Liver (tissue), 9 donors: ENCODE data around the gene CCDC86. TPM values are rescaled to one million over a fixed set of nuclear protein-coding genes. Genes with fewer than 3 reads are reported as not detected.

Experiments used
- DNase-seq: peaks from one replicate; pipeline ENCODE4 v3.0.0-alpha.2; 2017; ENCODE audit warnings: low spot score
- H3K27ac ChIP-seq, 2 donors: one replicate each; pipeline ENCODE4 v1.7.0; 2013; ENCODE audit warnings: inconsistent platforms in 2 of 2, low read length in 2 of 2, control low read depth in 1 of 2, low read depth in 1 of 2, mild to moderate bottlenecking in 1 of 2
- H3K27me3 ChIP-seq, 4 donors: one replicate each; pipeline versions ENCODE4 v1.6.1 to v1.7.0; 2013; ENCODE audit warnings: low read length in 3 of 4, inconsistent platforms in 1 of 4, mild to moderate bottlenecking in 1 of 4, moderate library complexity in 1 of 4; ENCODE audit not compliant: control insufficient read depth in 4 of 4, insufficient read depth in 4 of 4
- H3K36me3 ChIP-seq, 4 donors: one replicate each; pipeline versions ENCODE4 v1.6.1 to v1.7.0; 2013; ENCODE audit warnings: low read length in 3 of 4, mild to moderate bottlenecking in 3 of 4, low read depth in 1 of 4, moderate library complexity in 1 of 4; ENCODE audit not compliant: control insufficient read depth in 4 of 4, insufficient read depth in 3 of 4
- H3K4me1 ChIP-seq, 4 donors: one replicate each; pipeline versions ENCODE4 v1.6.1 to v1.7.0; 2013; ENCODE audit warnings: low read length in 3 of 4, mild to moderate bottlenecking in 3 of 4, moderate library complexity in 1 of 4; ENCODE audit not compliant: control insufficient read depth in 4 of 4, insufficient read depth in 4 of 4
- H3K4me3 ChIP-seq, 3 donors: one replicate each; pipeline versions ENCODE4 v1.6.1 to v1.7.0; 2013; ENCODE audit warnings: low read length in 3 of 3, control low read depth in 1 of 3, low read depth in 1 of 3, mild to moderate bottlenecking in 1 of 3
- H3K9ac ChIP-seq, 2 donors: one replicate each; pipeline ENCODE4 v1.7.0; 2013; ENCODE audit warnings: low read length in 2 of 2, mild to moderate bottlenecking in 2 of 2, moderate library complexity in 2 of 2, control low read depth in 1 of 2, low read depth in 1 of 2
- H3K9me3 ChIP-seq, 4 donors: one replicate each; pipeline versions ENCODE4 v1.6.1 to v1.7.0; 2013; ENCODE audit warnings: low read length in 3 of 4; ENCODE audit not compliant: control insufficient read depth in 4 of 4
- ATF3 ChIP-seq: IDR thresholded peaks from 2 replicates; pipeline ENCODE4 v1.6.1; 2016; ENCODE audit warnings: antibody characterized with exemption
- CTCF ChIP-seq: fragments of 150-350 bp; IDR thresholded peaks from 2 replicates; pipeline ENCODE4 v1.5.1; 2017; ENCODE audit warnings: improper control_type of control experiment, low read depth, low read length; ENCODE audit not compliant: missing input control
- EGR1 ChIP-seq, 2 donors: IDR thresholded peaks; 2 replicates each; pipeline ENCODE4 v1.6.1; 2016 to 2018; ENCODE audit warnings: antibody characterized with exemption in 2 of 2, low read depth in 2 of 2
- FOXA1 ChIP-seq: IDR thresholded peaks from 2 replicates; pipeline ENCODE4 v1.6.1; 2016; ENCODE audit warnings: antibody characterized with exemption
- FOXA2 ChIP-seq: IDR thresholded peaks from 2 replicates; pipeline ENCODE4 v1.6.1; 2016; ENCODE audit warnings: antibody characterized with exemption
- GABPA ChIP-seq, 2 donors: IDR thresholded peaks in 1 of 2; conservative IDR thresholded peaks in 1 of 2; 2 replicates each; pipeline ENCODE4 v1.6.1; 2016; ENCODE audit warnings: antibody characterized with exemption in 2 of 2, mild to moderate bottlenecking in 1 of 2, moderate library complexity in 1 of 2
- HNF4A ChIP-seq, 2 donors: conservative IDR thresholded peaks; 2 replicates each; pipeline ENCODE4 v1.6.1; 2016; ENCODE audit warnings: antibody characterized with exemption in 2 of 2, mild to moderate bottlenecking in 2 of 2
- HNF4G ChIP-seq: IDR thresholded peaks from 2 replicates; pipeline ENCODE4 v1.6.1; 2016; ENCODE audit warnings: antibody characterized with exemption
- JUND ChIP-seq, 2 donors: IDR thresholded peaks; 2 replicates each; pipeline ENCODE4 v1.6.1; 2016; ENCODE audit warnings: antibody characterized with exemption in 2 of 2
- MAX ChIP-seq: IDR thresholded peaks from 2 replicates; pipeline ENCODE4 v1.6.1; 2016; ENCODE audit warnings: antibody characterized with exemption
- NR2F2 ChIP-seq: IDR thresholded peaks from 2 replicates; pipeline ENCODE4 v1.6.1; 2016; ENCODE audit warnings: antibody characterized with exemption
- RAD21 ChIP-seq, 2 donors: IDR thresholded peaks; 2 replicates each; pipeline ENCODE4 v1.6.1; 2016; ENCODE audit warnings: antibody characterized with exemption in 2 of 2, mild to moderate bottlenecking in 2 of 2
- REST ChIP-seq: IDR thresholded peaks from 2 replicates; pipeline ENCODE4 v1.6.1; 2016; ENCODE audit warnings: antibody characterized with exemption, mild to moderate bottlenecking
- RXRA ChIP-seq, 2 donors: IDR thresholded peaks; 2 replicates each; pipeline ENCODE4 v1.6.1; 2017 to 2018; ENCODE audit warnings: antibody characterized with exemption in 2 of 2, mild to moderate bottlenecking in 1 of 2
- SP1 ChIP-seq: IDR thresholded peaks from 2 replicates; pipeline ENCODE4 v1.6.1; 2018; ENCODE audit warnings: antibody characterized with exemption, mild to moderate bottlenecking
- TAF1 ChIP-seq: conservative IDR thresholded peaks from 2 replicates; pipeline ENCODE4 v1.6.1; 2016; ENCODE audit warnings: antibody characterized with exemption, mild to moderate bottlenecking
- YY1 ChIP-seq: IDR thresholded peaks from 2 replicates; pipeline ENCODE4 v1.6.1; 2016; ENCODE audit warnings: antibody characterized with exemption, mild to moderate bottlenecking
- ZBTB33 ChIP-seq: IDR thresholded peaks from 2 replicates; pipeline ENCODE4 v1.6.1; 2016; ENCODE audit warnings: antibody characterized with exemption
- WGBS: extraction: QIAGEN DNeasy Blood & Tissue Kit; methylation state at CpG from one replicate; pipeline ENCODE4 v1.1.7; 2013; 5-methylcytosine and 5-hydroxymethylcytosine counted together
- polyA plus RNA-seq, 2 donors: library from polyadenylated mRNA; stranded (reverse) in 1 of 2; unstranded in 1 of 2; fragments of 200-250 nt in 1 of 2; fragments of >200 nt in 1 of 2; fragmentation: Nextera tagmentation in 1 of 2; extraction: Ambion mirVana in 1 of 2; gene quantifications; one replicate each; pipeline versions ENCODE4 v1.2.1 to v1.2.3, GENCODE V29; 2013 to 2015
- total RNA-seq, 2 donors: library from RNA; depleted of rRNA; stranded (reverse); fragments of >200 nt; gene quantifications; one replicate each; pipeline ENCODE4 v1.2.3, GENCODE V29; 2014
- donor health status: healthy.
- donor health status: healthy.
- donor health status: healthy.
- donor health status: healthy.
- donor health status: healthy.

The CCDC86 gene
- total and polyA plus RNA-seq, 4 donors, result 5.0 to 9.4 (median 5.7) TPM

GRCh38 chr11:60854140-60854846 is 12.4 kb downstream of the CCDC86 start (continued):
- TF ChIP-seq CTCF, result no peak
- no peak for TF ChIP-seq EGR1 (IDR thresholded peaks at IDR 0.05; ENCODE audit: low read depth in 2 of 2)
- TF ChIP-seq MAX, result no peak
- no peak for TF ChIP-seq TAF1

- H3K9me3 ChIP-seq, result no peaks in the 10 kb centered on the region
- no peak overlapping the region for H3K9ac ChIP-seq
- no peak for DNase-seq
- H3K36me3 ChIP-seq, result peaks cover 0 to 11% (median 1%) of the 10 kb centered on the region in 4 donors
- no peak overlapping the region for H3K27ac ChIP-seq
- H3K4me3 ChIP-seq, result no peak overlapping the region
- H3K27me3 ChIP-seq, result no peaks in the 10 kb centered on the region
- peaks cover 0 to 13% (median 12%) of the 10 kb centered on the region in 4 donors for H3K4me1 ChIP-seq
- TF ChIP-seq CTCF, result no peak
- no peak for TF ChIP-seq RXRA (IDR thresholded peaks at IDR 0.05)
- no peak for TF ChIP-seq FOXA1
- TF ChIP-seq GABPA (IDR thresholded peaks at IDR 0.05 in 1 of 2, conservative IDR thresholded peaks at IDR 0.05 in 1 of 2), result no peak
- no peak for TF ChIP-seq EGR1 (IDR thresholded peaks at IDR 0.05; ENCODE audit: low read depth in 2 of 2)
- no peak for TF ChIP-seq TAF1
- TF ChIP-seq YY1, result no peak
- TF ChIP-seq RAD21 (IDR thresholded peaks at IDR 0.05), result no peak
- no peak for TF ChIP-seq SP1
- no peak for TF ChIP-seq ZBTB33
- no peak for TF ChIP-seq ATF3
- TF ChIP-seq REST, result no peak
- no peak for TF ChIP-seq HNF4A (conservative IDR thresholded peaks at IDR 0.05)
- TF ChIP-seq MAX, result no peak
- no peak for TF ChIP-seq FOXA2
- TF ChIP-seq JUND (IDR thresholded peaks at IDR 0.05), result no peak
- no peak for TF ChIP-seq HNF4G
- TF ChIP-seq NR2F2, result no peak
- WGBS, result 55% methylated on average over 8 of the region's 8 CpGs
Observed at GRCh38 chr11:60854847-60855725, 13.2 kb downstream of the CCDC86 start.
